NCI-H2107 treated with DMSO at 0.1 percent for 48 hours (cell line): ENCODE results near the gene RBPMS2.
"Not testable (repeated sequence)": the region's sequence is repeated elsewhere in the genome, so short reads cannot be mapped to it uniquely, and the experiment has no call there.

Experiments used
- DNase-seq: peaks from one replicate; lab custom pipeline; 2025; ENCODE audit not compliant: unreplicated experiment; lab: John Stamatoyannopoulos, UW

The RBPMS2 gene

DNA sequence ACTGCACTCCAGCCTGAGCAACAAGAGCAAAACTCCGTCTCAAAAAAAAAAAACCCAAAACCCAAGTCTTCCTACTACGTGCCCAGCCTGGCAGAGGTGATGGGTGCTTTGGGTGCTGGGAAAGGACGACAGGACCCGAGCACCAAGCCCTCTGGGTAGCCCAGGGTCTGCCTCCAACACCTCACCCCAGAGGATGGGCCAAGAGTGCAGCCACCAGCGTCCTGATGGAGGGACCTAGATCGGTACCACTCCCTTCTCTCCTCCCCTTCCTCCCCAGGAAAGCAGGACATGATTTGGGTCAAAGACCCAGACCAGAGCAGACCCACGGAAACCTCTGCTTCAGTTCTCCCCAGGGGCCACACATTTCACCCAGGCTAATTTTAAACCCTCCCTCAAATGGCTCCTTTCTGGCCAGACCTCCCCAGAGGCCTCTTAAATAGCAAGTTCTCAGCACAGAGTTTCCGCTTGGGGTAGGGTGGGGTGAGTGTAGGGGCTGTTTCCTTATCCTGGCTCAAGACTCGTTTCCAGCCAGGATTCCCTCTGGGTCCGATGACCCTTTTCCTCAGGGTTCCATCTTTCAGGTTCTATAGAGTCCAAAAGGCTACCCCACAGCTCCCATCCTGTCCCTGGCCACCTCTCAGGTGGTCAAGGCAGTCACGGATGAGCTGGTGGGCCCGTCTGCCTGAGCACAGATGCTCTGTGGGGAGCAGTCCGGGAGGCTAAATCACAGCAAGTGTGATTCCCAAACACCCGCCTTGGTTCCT is 20.5 kb downstream of the RBPMS2 start:
- no peak for DNase-seq

DNA sequence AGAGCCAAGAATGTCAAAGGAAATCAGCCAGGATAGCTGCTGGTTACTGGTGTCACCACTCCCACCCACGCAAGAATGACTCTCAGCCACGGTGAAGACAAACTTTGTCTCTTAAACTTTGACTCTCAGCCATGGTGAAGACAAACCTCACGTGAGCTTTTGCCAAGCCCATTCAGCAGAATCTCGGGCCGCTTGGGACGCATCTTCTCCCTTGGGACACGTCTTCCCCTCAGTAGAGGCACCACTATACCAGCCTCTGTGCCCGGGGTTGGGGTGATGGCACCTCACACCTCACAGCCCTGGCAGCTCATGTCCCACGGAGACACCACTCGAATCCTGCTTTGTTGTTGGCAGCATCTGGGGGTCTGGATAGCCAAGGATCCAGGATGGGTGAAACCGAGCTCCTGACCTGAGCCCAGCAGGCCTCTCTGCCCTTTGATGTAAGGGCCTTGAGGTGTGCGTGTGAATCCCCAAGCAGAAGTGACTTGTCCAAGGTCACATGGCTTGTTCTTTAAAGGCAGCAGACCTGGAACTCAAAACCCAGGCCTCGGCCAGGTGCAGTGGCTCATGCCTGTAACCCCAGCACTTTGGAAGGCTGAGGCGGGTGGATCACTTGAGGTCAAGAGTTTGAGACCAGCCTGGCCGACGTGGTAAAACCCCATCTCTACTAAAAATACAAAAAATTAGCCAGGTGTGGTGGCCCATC is 21.8 kb downstream of the RBPMS2 start:
- DNase-seq, result no peak

DNA sequence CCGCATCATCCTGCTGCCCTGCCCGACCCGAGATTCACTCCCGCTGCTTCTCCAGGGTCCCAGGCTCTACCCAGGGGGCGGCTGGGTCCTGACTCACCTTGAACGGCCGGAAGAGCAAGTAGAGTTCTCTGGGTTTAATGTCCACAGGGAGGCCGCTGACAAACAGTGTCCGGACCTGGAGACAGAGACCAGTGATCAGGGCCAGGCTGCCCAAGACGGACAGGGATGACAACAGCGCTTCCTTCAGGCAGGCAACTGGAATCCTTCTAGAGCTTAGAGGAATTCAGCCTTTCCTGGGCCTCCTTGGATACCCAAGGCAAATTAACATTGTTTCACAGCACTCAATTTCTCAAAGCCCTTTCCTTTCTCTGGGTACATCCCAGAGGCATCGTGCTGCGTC is 23.9 kb downstream of the RBPMS2 start:
- DNase-seq, result no peak

DNA sequence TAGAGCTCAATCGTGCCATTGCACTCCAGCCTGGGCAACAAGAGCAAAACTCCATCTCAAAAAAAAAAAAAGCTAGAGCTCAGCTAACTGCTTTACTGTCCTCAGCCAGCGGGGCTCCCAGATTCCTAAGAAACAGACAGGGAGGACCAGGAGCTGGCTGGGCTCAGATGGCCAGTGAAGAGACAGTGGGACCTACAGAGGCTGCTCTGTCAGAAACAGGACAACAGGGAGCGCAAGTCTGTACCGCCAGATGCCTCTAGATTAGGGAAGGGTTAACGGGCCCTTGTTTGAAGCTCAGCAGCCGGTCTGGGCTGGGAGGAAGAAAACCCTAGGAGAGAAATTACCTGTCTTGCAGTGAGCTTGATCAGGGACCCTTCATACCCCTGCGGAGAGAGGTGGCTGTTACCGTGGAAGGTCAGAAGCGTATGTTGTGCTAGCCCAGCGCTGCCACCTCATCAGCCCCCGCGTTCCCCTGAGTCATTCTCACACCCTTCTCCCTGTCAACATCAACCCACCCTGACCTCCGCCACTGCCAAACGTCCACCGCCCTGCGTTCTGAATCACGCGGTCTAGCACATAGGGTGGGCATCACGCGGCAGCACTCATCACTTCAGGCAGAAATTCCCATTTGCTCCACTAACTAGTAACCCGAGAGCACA is 25.3 kb downstream of the RBPMS2 start:
- DNase-seq, result no peak

DNA sequence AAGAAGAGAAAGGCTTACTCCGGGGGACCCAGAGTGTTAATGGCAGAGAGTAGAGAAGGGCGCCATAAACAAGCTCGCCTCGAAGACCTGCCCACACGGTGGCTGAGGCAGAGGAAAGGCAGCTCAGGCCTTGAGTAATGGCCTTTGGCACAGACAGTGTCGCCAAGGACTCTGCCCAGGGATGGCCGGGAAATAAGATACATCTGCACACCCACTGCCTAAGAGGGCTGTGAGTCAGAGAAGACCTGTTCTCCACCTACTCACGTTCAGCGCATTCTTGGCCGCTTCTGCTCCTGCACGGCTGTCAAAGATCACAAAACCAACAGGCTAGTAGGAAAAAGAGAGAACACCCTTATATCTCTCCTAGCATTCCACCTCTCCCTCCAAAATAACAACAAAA is 26.2 kb downstream of the RBPMS2 start:
- DNase-seq, result no peak

DNA sequence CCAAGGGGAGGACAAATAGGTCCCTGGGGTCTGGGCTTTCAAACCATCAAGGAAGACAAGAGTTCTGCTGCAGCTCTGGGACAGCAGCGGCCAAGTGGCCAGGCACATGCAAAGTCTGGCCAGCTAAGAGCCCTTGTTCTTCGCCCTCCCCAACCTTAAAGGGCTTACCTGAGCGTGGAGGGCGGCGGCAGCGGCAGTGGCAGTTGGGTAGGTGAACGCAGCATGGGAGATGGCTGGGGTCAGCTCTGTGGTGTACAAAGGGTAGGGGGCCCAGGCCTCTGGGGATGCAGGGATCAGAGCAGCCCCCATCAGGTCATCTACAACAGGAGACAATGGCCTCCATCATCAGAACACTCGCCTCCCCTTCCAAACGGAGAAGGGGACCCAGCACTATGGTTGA is 27.1 kb downstream of the RBPMS2 start:
- DNase-seq, result no peak

DNA sequence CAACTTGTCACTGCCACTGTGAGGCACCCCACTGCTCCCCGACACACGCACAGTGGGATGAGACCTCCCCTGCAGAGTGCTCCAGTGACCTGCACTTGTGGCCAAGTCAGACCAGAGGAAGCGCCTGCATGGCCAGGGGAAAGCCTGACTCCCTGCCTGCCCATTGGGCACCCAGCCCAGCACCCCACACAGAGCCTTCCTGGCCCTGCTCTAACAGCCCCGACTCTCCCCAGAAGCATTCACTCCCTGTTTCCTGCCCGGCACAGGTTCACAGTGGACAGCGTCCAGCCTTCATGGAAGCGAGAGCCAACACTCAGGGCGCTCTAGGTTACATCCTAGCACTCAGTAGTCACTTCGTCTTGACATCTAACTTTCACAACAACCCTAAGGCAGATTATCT is 27.8 kb downstream of the RBPMS2 start:
- DNase-seq, result no peak

DNA sequence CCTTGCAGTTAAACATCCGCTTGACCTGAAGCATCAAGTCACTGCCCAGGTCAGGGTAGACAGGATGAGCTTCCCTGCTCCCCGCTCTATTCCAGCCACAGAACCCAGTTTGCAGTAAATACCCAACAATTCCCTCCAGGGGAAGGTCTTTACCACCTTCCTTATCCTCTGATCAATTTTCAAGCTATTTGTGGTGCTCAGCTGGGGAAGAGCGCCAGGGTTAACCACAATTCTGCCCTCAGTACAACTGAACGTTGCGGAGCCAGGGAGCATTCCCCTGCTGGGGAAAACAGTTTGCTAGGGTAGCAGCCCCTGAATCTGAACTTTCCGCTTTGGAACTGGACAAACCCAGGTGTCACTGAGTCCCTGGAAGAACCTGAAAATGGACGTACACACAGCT is 28.5 kb downstream of the RBPMS2 start:
- no peak for DNase-seq

DNA sequence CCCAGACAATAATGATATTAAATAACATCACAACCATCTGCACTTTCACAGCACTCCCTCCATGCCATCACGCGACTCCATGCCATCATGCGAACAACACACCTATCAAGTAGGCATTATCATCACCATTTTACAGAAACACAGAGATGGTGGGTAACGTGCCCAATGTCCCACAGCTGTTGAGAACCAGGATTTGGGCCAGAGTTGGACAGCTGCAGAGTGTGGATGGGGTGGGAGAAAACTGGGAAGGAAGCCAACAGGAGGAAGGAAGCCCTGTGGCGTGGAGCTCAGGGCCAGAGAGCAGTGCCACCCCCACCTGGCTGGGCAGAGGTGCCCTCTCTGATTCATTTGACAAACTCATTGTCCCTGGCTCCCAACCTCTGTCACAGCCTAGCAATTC is 29.0 kb downstream of the RBPMS2 start:
- no peak for DNase-seq

DNA sequence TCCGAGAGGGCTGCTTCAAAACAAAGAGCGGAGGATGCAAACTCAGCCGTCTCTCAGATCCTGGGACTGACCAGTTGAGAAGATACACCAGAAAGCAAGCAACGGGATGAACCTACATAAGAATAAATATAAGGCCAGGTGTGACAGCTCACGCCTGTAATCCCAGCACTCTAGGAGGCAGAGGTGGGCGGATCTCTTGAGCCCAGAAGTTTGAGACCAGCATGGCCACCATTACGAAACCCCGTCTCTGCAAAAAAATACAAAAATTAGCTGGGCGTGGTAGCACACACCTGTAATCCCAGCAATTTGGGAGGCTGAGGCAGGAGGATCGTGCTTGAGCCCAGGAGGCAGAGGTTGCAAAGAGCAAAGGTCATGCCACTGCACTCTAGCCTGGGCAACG is 31.7 kb downstream of the RBPMS2 start:
- DNase-seq, result no peak

DNA sequence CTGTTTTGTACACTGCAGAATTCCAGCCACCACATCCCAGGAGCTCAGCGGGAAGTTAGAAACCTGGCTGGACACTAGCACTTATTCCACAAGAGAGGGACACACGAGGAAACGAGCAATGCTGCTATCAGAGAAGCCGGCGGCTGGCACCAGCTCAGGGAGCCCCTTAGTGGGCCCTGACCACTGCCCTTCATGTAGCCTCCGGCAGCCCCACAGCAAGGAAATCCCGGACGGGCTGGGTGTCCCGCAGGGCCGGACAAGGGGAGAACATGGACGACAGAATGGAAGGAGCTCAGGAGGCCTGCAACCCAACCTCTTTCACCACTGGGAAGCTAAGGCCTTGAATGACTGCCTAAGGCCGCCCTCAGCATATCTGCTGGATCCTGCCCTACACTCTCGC is 32.5 kb downstream of the RBPMS2 start:
- no peak for DNase-seq

DNA sequence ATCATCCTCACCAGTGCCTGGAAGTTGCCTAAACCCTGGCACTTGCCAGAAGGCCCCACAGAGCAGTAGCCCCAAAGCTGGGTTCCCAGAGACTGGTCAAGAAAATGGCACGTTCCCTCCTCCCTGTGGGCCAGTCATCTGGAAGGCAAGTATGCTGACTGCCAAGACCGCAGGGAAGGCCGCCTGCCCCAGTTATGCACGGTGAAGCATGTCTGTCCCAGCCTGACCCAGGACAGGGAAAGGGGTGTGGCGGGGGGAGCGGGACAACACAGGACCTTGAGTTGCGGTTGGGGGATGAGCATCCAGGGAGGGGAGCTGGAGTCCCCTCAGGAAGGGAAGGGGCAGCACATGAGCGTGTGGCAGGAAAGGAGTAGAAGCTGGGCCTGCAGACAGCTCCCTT is 33.0 kb downstream of the RBPMS2 start:
- DNase-seq, result no peak

DNA sequence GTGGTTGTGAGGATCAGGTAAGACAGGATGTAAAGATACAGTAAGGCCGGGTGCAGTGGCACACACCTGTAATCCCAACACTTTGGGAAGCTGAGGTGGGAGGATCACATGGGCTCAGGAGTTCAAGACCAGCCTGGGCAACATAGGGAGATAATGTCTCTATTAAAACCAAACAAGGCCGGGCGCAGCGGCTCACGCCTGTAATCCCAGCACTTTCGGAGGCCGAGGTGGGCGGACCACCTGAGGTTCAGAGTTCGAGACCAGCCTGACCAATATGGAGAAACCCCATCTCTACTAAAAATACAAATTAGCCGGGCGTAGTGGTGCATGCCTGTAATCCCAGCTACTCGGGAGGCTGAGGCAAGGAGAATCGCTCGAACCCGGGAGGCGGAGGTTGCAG is 33.7 kb downstream of the RBPMS2 start:
- DNase-seq, result not testable (repeated sequence)

DNA sequence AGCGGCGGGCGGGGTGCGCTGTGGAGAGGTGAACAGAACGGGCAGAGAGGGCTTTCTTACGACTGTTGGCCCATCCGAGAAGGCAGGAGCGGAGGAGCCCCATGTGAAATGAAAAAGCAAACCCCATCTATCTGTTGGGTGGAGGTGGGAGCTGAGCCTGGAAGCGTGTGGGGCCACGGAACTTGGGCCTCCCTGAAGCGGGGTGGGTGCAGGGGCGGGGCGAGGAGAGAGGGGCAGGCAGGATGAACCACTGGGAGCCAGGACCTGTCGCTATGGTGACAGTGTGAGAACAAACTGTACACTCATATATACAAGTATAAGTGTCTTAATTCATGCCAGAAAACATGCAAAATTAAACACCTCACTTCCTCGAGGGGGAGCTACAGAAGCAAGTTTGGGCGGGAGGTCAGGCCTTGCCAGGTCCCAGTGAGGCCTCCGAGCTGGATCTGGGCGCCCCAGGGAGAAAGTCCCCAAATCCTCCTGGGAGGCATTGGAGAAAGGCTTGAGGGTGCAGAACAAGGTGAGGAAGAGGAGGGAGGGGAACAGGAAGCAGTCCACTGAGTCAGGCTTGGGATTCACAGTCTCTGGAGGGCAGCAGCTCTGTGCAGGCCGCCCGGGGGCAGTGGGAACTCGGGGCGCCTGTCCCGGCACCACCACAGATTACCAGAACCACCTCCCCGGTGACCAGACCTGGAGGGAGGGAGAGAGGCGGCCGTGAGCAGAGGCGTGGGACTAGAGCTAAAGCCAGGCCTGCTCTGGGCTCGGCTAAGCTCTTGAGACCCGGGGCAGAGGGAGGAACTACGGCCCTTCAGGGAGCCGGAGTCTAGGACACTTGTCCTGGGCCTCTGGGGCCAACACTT is 34.8 kb downstream of the RBPMS2 start:
- DNase-seq, result no peak

DNA sequence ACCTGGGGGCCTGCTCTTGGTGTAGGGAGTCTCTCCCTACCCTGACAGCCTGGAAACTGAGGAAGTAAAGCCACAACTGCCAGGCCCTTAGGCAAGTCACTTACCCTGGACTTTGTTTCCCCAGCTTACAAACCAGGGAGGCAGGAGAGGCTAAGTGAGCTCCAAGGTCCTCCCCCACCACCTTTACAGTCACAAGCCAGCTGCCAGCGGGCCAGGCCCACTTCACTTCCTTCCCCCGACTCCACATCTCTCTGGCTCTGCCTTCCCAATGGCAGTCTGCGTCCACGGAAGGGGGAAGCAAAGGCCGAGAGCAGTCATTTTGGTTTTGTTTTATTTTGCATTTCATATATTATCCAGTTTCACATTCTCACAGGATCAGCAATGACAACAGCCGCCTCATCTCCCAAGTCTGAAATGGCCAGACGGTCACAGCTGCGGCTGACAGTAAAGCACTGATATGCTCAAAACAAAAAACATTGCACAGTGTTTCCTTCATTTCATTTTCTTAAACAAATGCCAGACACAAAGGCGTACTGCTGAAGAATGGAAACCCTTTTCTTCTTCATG is 35.7 kb downstream of the RBPMS2 start:
- no peak for DNase-seq

DNA sequence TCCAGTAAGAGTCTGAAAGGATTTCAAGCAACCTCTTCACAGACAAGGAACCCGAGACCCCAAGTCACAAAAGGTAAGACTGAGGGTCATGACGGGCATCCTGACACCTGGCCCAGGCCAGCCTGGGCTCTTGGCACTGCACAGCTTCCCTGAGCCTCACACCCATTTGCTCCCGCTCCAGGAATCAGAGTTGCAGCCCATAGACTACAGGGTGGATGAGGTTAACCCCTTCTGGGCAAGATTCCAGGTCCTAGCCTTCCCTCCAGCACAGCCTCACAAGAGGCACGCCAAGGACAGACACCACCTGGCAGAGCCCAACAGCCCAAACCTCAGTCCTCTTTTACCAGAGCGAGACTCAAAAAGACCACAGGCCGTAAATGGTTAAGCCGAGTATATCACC is 36.2 kb downstream of the RBPMS2 start:
- DNase-seq, result no peak

DNA sequence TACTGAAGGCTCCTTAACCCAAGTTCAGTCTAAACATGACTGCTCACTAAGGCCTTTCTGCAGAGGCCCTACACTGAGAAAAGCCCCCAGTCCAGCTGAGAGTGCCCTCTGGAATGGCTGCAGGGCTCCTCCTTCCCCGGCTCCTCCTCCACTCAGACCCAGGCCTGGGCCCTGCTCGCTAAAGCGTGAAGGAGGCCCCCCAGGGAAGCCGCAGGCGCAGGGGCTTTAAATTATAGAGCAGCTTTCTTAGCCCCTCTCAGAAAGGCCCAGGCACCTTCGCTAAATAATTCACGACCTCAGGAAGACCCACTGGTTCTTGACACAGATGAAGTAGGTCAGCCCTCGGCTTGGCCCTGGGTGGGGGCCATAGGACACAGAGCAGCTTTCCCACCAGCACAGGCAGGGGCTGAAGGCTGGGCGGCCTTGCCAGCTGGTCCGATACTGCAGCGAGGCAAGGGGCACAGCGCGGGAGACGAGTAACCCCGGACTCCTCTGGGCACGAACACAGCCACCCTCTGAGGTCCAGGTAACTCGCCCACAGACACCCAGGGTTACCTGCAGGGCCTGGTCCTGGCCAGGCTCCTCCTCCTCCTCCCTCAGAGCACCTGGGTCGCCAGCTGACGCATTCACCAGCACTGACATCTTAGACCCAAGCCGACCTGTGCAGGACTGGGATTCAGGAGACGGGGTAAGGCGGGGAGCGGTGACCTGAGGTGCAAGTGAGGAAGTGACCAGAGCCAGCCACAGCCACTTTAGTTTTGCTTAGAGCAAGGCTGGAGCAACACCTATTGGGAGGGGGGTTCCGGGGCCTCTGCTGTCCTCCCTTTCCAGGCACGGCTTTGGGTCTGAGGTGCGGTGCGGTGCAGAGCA is 36.9 kb downstream of the RBPMS2 start:
- no peak for DNase-seq

DNA sequence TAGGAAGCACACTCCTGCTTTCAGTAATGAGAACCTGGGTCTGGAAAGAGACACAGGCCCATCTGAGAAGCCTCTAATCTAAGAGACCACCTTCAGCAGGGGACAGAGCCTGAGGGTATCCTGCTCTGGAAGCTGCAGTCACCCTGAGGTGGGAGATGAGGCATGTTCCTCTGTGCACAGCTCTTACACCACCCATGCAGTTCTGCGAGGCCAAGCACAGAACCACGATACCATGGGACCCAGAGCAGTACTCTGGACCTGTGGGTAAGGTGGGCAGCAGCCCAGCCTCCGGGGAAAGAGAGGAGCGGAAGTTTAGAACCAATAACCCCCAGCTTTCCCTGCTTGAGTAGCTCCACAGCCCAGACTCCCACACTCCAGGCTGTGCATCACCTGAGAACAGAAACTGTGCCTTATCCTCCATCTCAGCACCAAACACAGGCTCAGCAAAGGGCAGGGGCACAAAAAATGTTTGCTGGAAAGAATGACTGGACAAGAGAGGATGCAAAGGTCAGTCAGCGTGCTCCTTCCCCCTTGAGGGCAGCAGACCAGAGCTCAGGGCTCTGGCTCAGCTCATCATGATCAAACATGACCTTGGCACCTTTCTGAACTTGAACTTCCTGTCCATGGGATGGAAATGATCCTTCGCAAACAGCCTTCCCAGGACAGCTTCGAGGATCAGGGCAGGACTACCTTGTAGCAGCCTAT is 43.1 kb downstream of the RBPMS2 start:
- no peak for DNase-seq

DNA sequence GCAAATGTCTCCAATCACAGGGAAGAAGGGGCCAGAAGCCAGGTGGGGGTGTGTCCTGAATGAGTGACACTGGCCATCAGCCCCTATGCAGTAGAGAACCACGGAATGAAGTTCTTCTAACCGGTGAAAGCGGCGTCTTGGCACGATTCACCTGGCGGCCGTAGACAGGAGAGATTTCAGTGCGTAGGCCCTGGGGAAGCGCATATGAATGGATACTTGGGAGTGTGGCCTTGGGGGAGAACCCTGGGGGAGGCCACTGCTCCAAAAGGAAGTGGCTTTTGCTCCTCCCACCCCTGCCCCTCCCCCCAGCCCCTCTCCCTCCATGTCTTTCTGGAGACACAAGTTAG is 43.6 kb downstream of the RBPMS2 start:
- no peak for DNase-seq
